Natural killer cell treated with Interleukin-12 subunit alpha and Interleukin-12 subunit beta and Interleukin-15 and Interleukin-18, amount 100 ng/mL, for 72 hours (primary cell): ENCODE results near the gene DAPP1. TPM values are rescaled to one million over a fixed set of nuclear protein-coding genes. Genes with fewer than 3 reads are reported as not detected.

Source experiments
- ATAC-seq, 2 donors: fragments of 150-1000 bp; cut with Tn5 transposase in 1 of 2; sonication (Bioruptor Pico), chemical (Tn5 transposase) in 1 of 2; 2 replicates each; pipeline ENCODE4 v1.10.0; 2021
- DNase-seq: peaks from one replicate; pipeline ENCODE4 v3.0.0; 2022; ENCODE audit warnings: low spot score
- H3K27ac Mint-ChIP-seq, 2 donors: 1 replicate in 1 of 2; 2 replicates in 1 of 2; pipeline ENCODE4 v1.8.0; 2022; ENCODE audit warnings: mixed read lengths in 2 of 2, mild to moderate bottlenecking in 1 of 2, moderate library complexity in 1 of 2
- H3K27me3 Mint-ChIP-seq, 2 donors: 1 replicate in 1 of 2; 2 replicates in 1 of 2; pipeline ENCODE4 v1.8.0; 2022; ENCODE audit warnings: mixed read lengths in 2 of 2
- H3K36me3 Mint-ChIP-seq: one replicate; pipeline ENCODE4 v1.8.0; 2022; ENCODE audit warnings: mixed read lengths
- H3K4me1 Mint-ChIP-seq, 2 donors: 1 replicate in 1 of 2; 2 replicates in 1 of 2; pipeline ENCODE4 v1.8.0; 2022; ENCODE audit warnings: low read depth in 2 of 2, mixed read lengths in 2 of 2, mild to moderate bottlenecking in 1 of 2
- H3K4me3 Mint-ChIP-seq: one replicate; pipeline ENCODE4 v1.8.0; 2022; ENCODE audit warnings: mixed read lengths
- H3K9me3 Mint-ChIP-seq: 2 replicates; pipeline ENCODE4 v1.8.0; 2022; ENCODE audit warnings: mixed read lengths
- total RNA-seq, 2 donors: library from RNA; stranded (reverse); gene quantifications; one replicate each; pipeline ENCODE4 v1.2.3, GENCODE V29; 2022

The DAPP1 gene
- total RNA-seq, 2 donors from 2014 or later: 15.9 to 23.4 TPM

- DNase-seq: no peak
- H3K27me3 Mint-ChIP-seq: no peaks in the 10 kb centered on the region
Observed at GRCh38 chr4:99852199-99852749, 35.6 kb downstream of the DAPP1 start.

DNA sequence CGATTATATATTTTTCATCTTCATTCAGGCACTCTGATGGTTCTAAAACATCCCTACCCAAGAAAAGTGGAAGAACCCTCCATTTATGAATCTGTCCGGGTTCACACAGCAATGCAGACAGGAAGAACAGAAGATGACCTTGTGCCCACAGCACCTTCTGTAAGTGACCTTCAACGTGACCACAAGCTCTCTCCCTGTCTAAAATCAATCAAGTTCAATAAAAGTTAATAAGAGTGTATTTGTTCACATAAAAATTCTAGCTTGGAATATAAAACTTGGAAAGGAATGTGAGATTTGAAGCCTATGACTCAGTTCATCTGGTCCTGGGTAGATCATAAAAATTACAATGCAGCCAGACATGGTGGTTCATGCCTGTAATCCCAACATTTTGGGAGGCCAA is 36.6 kb downstream of the DAPP1 start:
- H3K27me3 Mint-ChIP-seq: no peaks in the 10 kb centered on the region
- peaks cover 21% of the 10 kb centered on the region for H3K36me3 Mint-ChIP-seq
- no peak overlapping the region for H3K4me3 Mint-ChIP-seq
- peak overlapping the region in 1 of 2 donors; percentile 92 for H3K27ac Mint-ChIP-seq
- H3K9me3 Mint-ChIP-seq: no peaks in the 10 kb centered on the region
- H3K4me1 Mint-ChIP-seq: peaks cover 21 to 55% of the 10 kb centered on the region in 2 donors
- DNase-seq: no peak
- no peak for ATAC-seq

More at GRCh38 chr4:99852199-99852749, 35.6 kb downstream of the DAPP1 start:
- peaks cover 21% of the 10 kb centered on the region for H3K36me3 Mint-ChIP-seq
- peak overlapping the region; percentile 72 to 92 for H3K27ac Mint-ChIP-seq
- no peaks in the 10 kb centered on the region for H3K9me3 Mint-ChIP-seq
- peaks cover 21 to 60% of the 10 kb centered on the region in 2 donors for H3K4me1 Mint-ChIP-seq
- H3K4me3 Mint-ChIP-seq: peak overlapping the region; percentile 82
- peak in 1 of 2 donors; percentile 15 for ATAC-seq

DNA sequence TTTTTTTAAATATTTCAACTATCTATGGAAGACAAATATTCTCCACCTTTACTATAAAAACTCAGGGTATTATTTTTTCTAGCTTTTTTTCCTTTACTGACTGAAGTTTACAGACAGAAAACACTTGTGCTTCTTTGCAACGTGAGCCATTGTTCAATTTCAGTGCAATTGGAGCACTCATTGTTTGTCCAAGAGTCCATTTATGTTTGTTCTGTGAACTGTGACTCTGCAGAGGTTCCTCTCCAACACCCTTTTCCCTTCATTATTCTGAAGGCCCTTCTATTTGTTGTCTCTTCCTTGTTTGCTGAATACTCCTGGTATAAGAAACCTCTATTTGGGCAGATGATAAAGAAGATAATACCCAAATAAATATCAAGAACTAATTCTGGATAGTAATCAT is 37.4 kb downstream of the DAPP1 start:
- Mint-ChIP-seq H3K27me3 (no peaks in the 10 kb centered on the region), H3K36me3 (peaks cover 21% of the 10 kb centered on the region), H3K27ac (peak overlapping the region; percentile 0 to 76), H3K4me3 (no peak overlapping the region), H3K4me1 (peaks cover 21 to 55% of the 10 kb centered on the region in 2 donors), H3K9me3 (no peaks in the 10 kb centered on the region)
- ATAC-seq (no peak), DNase-seq (no peak)

- no peaks in the 10 kb centered on the region for H3K27me3 Mint-ChIP-seq
- peak overlapping the region; percentile 61 for H3K4me3 Mint-ChIP-seq
- peak; percentile 61 to 69 for ATAC-seq
- H3K4me1 Mint-ChIP-seq: peaks cover 21 to 48% of the 10 kb centered on the region in 2 donors
- no peak for DNase-seq
- H3K36me3 Mint-ChIP-seq: peaks cover 21% of the 10 kb centered on the region
- H3K9me3 Mint-ChIP-seq: no peaks in the 10 kb centered on the region
- peak overlapping the region; percentile 28 to 76 for H3K27ac Mint-ChIP-seq
Observed at GRCh38 chr4:99855678-99856077, 39.1 kb downstream of the DAPP1 start.

- Mint-ChIP-seq H3K4me3 (peak overlapping the region; percentile 61), H3K36me3 (peaks cover 21% of the 10 kb centered on the region), H3K9me3 (no peaks in the 10 kb centered on the region), H3K4me1 (peaks cover 21 to 43% of the 10 kb centered on the region in 2 donors), H3K27ac (peak overlapping the region; percentile 28 to 76), H3K27me3 (no peaks in the 10 kb centered on the region)
- ATAC-seq (peak; percentile 76 to 81), DNase-seq (no peak)
Observed at GRCh38 chr4:99856166-99856565, 39.5 kb downstream of the DAPP1 start.

DNA sequence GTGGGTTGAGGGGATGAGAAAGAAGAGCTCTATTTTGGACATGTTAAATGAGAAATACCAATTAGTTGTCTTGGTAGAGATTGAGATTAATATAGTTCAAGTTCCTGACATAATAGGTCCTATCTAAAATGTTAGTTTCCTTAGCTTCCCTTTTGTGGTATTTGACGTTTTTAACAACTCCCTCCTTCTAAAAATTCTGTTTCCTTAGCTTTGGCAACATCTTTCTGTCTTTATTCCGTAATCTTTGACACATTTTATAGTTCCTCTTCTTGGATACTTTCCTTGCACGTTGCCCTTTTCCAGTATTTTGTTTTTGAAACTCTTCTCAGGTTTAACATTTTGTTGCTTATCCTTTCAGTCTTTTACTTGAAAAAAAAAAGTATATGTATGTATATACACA is 40.7 kb downstream of the DAPP1 start:
- Mint-ChIP-seq H3K4me1 (peaks cover 14 to 40% of the 10 kb centered on the region in 2 donors), H3K9me3 (no peaks in the 10 kb centered on the region), H3K27ac (peak overlapping the region; percentile 22 to 76), H3K4me3 (no peak overlapping the region), H3K27me3 (no peaks in the 10 kb centered on the region), H3K36me3 (peaks cover 21% of the 10 kb centered on the region)
- DNase-seq (no peak), ATAC-seq (no peak)

GRCh38 chr4:99859618-99860017 is 43.0 kb downstream of the DAPP1 start:
- no peak for ATAC-seq
- DNase-seq: no peak
- H3K27ac Mint-ChIP-seq: no peak overlapping the region
- H3K4me1 Mint-ChIP-seq: peaks cover 14 to 26% of the 10 kb centered on the region in 2 donors
- no peaks in the 10 kb centered on the region for H3K9me3 Mint-ChIP-seq
- no peaks in the 10 kb centered on the region for H3K27me3 Mint-ChIP-seq
- peaks cover 14% of the 10 kb centered on the region for H3K36me3 Mint-ChIP-seq
- H3K4me3 Mint-ChIP-seq: no peak overlapping the region

DNA sequence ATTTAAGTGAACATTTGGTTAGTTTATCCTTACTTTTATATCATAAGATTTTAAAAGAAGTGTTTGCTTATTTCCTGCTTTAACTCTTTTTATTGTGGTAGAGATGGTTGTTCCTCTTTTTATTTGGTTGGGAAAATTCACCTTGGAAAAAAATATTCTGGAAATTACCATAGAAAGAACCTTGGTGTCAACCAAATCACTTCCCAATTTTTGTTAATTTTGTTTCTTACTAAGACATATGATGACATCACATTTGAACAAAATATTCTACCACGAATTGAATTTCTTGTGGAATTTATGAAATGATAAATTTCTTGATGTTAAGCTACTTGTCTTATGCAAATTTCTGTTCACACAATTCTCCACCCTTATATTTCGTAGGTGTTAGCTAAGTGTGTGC is 43.9 kb downstream of the DAPP1 start:
- Mint-ChIP-seq H3K4me3 (no peak overlapping the region), H3K9me3 (no peaks in the 10 kb centered on the region), H3K27ac (no peak overlapping the region), H3K27me3 (no peaks in the 10 kb centered on the region), H3K4me1 (peaks cover 10 to 17% of the 10 kb centered on the region in 2 donors), H3K36me3 (peaks cover 6% of the 10 kb centered on the region)
- ATAC-seq (no peak), DNase-seq (no peak)

- ATAC-seq (peak; percentile 55 to 89), DNase-seq (no peak)
- Mint-ChIP-seq H3K4me3 (peak overlapping the region; percentile 47), H3K27ac (peak overlapping the region in 1 of 2 donors; percentile 64), H3K36me3 (peaks cover 6% of the 10 kb centered on the region), H3K4me1 (peaks cover 3 to 9% of the 10 kb centered on the region in 2 donors), H3K9me3 (no peaks in the 10 kb centered on the region), H3K27me3 (no peaks in the 10 kb centered on the region)
Observed at GRCh38 chr4:99861120-99861905, 44.7 kb downstream of the DAPP1 start.

DNA sequence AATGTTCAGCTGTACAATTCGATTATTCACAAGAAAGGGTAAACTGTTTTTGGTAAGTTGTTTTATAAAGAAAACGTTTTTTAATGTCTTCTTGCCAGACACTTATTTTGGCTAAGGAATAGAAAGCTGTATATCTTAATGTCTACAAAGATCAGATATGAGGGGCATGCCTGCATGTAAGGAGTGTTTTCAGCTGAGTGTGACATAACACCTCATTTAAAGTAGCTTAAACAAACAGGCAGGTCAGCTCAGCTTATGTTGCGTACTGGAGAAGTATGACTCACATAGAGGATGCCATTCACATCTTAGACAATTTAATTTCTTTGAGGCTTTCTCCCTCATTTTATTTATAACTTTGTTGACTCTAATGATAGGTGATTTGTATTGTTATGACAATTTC is 47.2 kb downstream of the DAPP1 start:
- H3K4me3 Mint-ChIP-seq: no peak overlapping the region
- H3K9me3 Mint-ChIP-seq: no peaks in the 10 kb centered on the region
- H3K27me3 Mint-ChIP-seq: no peaks in the 10 kb centered on the region
- no peak overlapping the region for H3K27ac Mint-ChIP-seq
- peaks cover 4% of the 10 kb centered on the region for H3K36me3 Mint-ChIP-seq
- DNase-seq: no peak
- ATAC-seq: no peak
- H3K4me1 Mint-ChIP-seq: peaks cover 5 to 13% of the 10 kb centered on the region in 2 donors

DNA sequence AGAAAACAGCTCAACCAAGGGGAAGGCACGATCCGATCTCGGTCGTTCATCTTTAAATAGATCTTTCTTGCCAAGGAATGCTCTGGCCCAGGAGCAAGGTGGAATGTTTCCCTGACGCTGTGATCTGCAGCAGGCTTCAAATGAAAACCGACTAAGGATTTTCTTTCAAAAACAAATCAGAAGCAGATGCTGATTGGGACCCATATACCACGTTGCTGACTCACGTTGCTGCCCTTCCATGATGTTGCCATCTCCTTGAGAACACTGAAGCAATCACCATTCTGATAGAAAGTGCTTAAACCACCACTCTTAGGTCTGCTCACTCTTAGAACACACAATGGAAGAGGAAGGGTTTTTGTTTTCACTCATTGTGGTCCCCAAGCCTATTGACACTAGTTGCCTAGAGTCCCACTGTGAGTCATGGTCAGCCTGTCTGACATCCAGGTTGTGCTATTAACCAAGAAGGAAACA is 51.5 kb downstream of the DAPP1 start:
- H3K27me3 Mint-ChIP-seq: no peaks in the 10 kb centered on the region
- peak overlapping the region; percentile 42 for H3K4me3 Mint-ChIP-seq

GRCh38 chr4:99872570-99872969 is 55.9 kb downstream of the DAPP1 start:
- Mint-ChIP-seq H3K36me3 (no peaks in the 10 kb centered on the region), H3K4me3 (no peak overlapping the region), H3K27me3 (no peaks in the 10 kb centered on the region), H3K27ac (no peak overlapping the region), H3K9me3 (no peaks in the 10 kb centered on the region), H3K4me1 (peaks cover 5 to 8% of the 10 kb centered on the region in 2 donors)
- DNase-seq: no peak
- ATAC-seq: no peak

More for the DNA sequence above, 51.5 kb downstream of the DAPP1 start:
- Mint-ChIP-seq H3K9me3 (no peaks in the 10 kb centered on the region), H3K4me1 (peaks cover 5 to 8% of the 10 kb centered on the region in 2 donors), H3K27ac (peak overlapping the region; percentile 24 to 27), H3K36me3 (peaks cover 4% of the 10 kb centered on the region)
- DNase-seq (no peak), ATAC-seq (peak; percentile 88 to 99)

DNA sequence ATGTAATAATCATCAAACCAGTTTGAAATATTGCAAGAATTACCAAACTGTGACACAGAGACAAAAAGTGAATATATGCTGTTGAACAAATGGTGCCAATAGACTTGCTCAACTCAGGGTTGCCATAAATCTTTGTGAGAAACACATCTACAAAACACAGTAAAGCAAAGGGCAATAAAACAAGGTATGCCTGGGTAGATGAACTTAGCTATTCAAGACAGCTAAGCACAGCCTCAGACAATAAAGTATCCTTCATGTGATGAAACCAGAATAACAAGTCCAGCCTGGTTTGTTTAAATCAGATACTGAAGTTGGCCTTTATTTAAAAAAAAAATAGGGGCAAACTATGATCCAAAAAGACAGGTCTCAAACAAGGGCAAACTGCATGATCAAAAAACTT is 58.4 kb downstream of the DAPP1 start:
- no peak overlapping the region for H3K27ac Mint-ChIP-seq
- peaks cover 0 to 2% of the 10 kb centered on the region in 2 donors for H3K4me1 Mint-ChIP-seq
- no peak for ATAC-seq

GRCh38 chr4:99876946-99877345 is 60.3 kb downstream of the DAPP1 start:
- Mint-ChIP-seq H3K4me1 (peaks cover 0 to 2% of the 10 kb centered on the region in 2 donors), H3K4me3 (no peak overlapping the region), H3K9me3 (no peaks in the 10 kb centered on the region), H3K27me3 (no peaks in the 10 kb centered on the region), H3K36me3 (peaks cover 9% of the 10 kb centered on the region), H3K27ac (no peak overlapping the region)
- no peak for ATAC-seq
- no peak for DNase-seq

More for the DNA sequence above, 58.4 kb downstream of the DAPP1 start:
- Mint-ChIP-seq H3K9me3 (no peaks in the 10 kb centered on the region), H3K4me3 (no peak overlapping the region), H3K27me3 (no peaks in the 10 kb centered on the region), H3K36me3 (peaks cover 4% of the 10 kb centered on the region)
- DNase-seq: no peak
